Stomach (tissue), 4 donors: ENCODE results near the gene NRIP1.

Experiments used
- CTCF ChIP-seq, 7 experiments: fragments of 450-650 bp in 4 of 7; fragments of 200-600 bp in 3 of 7; sonication (generic) in 3 of 7; IDR thresholded peaks; one replicate each; pipeline ENCODE4 v1.5.1; 2016 to 2019; ENCODE audit warnings: antibody characterized with exemption in 7 of 7, control low read depth in 2 of 7, mild to moderate bottlenecking in 1 of 7
- POLR2A ChIP-seq, 4 donors: fragments of 450-650 bp; IDR thresholded peaks; one replicate each; pipeline ENCODE4 v1.6.1; 2016; ENCODE audit warnings: antibody characterized with exemption in 4 of 4, control low read depth in 2 of 4, mild to moderate bottlenecking in 1 of 4, moderate library complexity in 1 of 4

- TF ChIP-seq CTCF (IDR thresholded peaks at IDR 0.05) (no peak), POLR2A (IDR thresholded peaks at IDR 0.05) (no peak)
Observed at GRCh38 chr21:15052459-15052763, 12.4 kb downstream of the NRIP1 start.
